ENCODE measurements around the gene RSAD1.

GRCh38 chr17:50478391-50479381 is at the start of gene RSAD1:
- TF ChIP-seq GATA2 (IDR thresholded peaks at IDR 0.05; ENCODE audit: low read depth, low read length) (no peak; the same call in 1 of the 2 replicates), GATA3 (IDR thresholded peaks at IDR 0.05; ENCODE audit: low read depth, low read length) (no peak)

Data from SH-SY5Y (cell line).